ENCODE measurements around the gene TRPV6. TPM values are rescaled to one million over a fixed set of nuclear protein-coding genes. Genes with fewer than 3 reads are reported as not detected.

TRPV6 gene
- total RNA-seq, 2 experiments from 2014 or later: not detected

GRCh38 chr7:142890874-142891485 is 5.4 kb upstream of the TRPV6 start:
- Mint-ChIP-seq H3K27ac (no peak overlapping the region), H3K36me3 (no peaks in the 10 kb centered on the region), H3K4me1 (ENCODE audit: low read depth) (no peaks in the 10 kb centered on the region), H3K27me3 (peaks cover 2% of the 10 kb centered on the region), H3K9me3 (no peaks in the 10 kb centered on the region), H3K4me3 (no peak overlapping the region)
- ChIA-PET POLR2A (no interaction called here), CTCF (no interaction called here)
- intact Hi-C loops (cut with micrococcal nuclease): no loop called here
- DNase-seq: no peak

- H3K36me3 Mint-ChIP-seq: no peaks in the 10 kb centered on the region
- no peaks in the 10 kb centered on the region for H3K9me3 Mint-ChIP-seq
- no peak overlapping the region for H3K27ac Mint-ChIP-seq
- peaks cover 2% of the 10 kb centered on the region for H3K27me3 Mint-ChIP-seq
- intact Hi-C loops (cut with micrococcal nuclease): no loop called here
- no peak for DNase-seq
- CTCF ChIA-PET: no interaction called here
- H3K4me1 Mint-ChIP-seq (ENCODE audit: low read depth): no peaks in the 10 kb centered on the region
- POLR2A ChIA-PET: no interaction called here
- no peak overlapping the region for H3K4me3 Mint-ChIP-seq
Observed at GRCh38 chr7:142889816-142890215, 4.3 kb upstream of the TRPV6 start.

- ChIA-PET CTCF (interaction anchor here (0.8 to 0.9 kb wide), 2 partner anchors 14 to 284 kb away, joined by 3 read pairs; no protein-coding TSS in a partner anchor), POLR2A (no interaction called here)
- H3K27me3 Mint-ChIP-seq: peaks cover 4% of the 10 kb centered on the region
- H3K9me3 Mint-ChIP-seq: no peaks in the 10 kb centered on the region
- no peaks in the 10 kb centered on the region for H3K36me3 Mint-ChIP-seq
- no peak overlapping the region for H3K4me3 Mint-ChIP-seq
- intact Hi-C loops (cut with micrococcal nuclease): no loop called here
- DNase-seq: no peak
- H3K27ac Mint-ChIP-seq: no peak overlapping the region
- H3K4me1 Mint-ChIP-seq (ENCODE audit: low read depth): no peaks in the 10 kb centered on the region
Observed at GRCh38 chr7:142887282-142888015, 1.9 kb upstream of the TRPV6 start.

- Mint-ChIP-seq H3K36me3 (no peaks in the 10 kb centered on the region), H3K4me3 (no peak overlapping the region)
Observed at GRCh38 chr7:142886866-142887265, 1.3 kb upstream of the TRPV6 start.

GRCh38 chr7:142884286-142884640 is 1.3 kb downstream of the TRPV6 start:
- Mint-ChIP-seq H3K4me3 (no peak overlapping the region), H3K27me3 (peaks cover 2% of the 10 kb centered on the region), H3K9me3 (no peaks in the 10 kb centered on the region), H3K4me1 (ENCODE audit: low read depth) (no peaks in the 10 kb centered on the region), H3K36me3 (no peaks in the 10 kb centered on the region), H3K27ac (no peak overlapping the region)
- no peak for DNase-seq
- intact Hi-C loops (cut with micrococcal nuclease): no loop called here
- POLR2A ChIA-PET: no interaction called here
- CTCF ChIA-PET: no interaction called here

More at GRCh38 chr7:142886866-142887265, 1.3 kb upstream of the TRPV6 start:
- CTCF ChIA-PET: no interaction called here
- intact Hi-C loops (cut with micrococcal nuclease): no loop called here
- Mint-ChIP-seq H3K27ac (no peak overlapping the region), H3K4me1 (ENCODE audit: low read depth) (no peaks in the 10 kb centered on the region), H3K27me3 (peaks cover 4% of the 10 kb centered on the region), H3K9me3 (no peaks in the 10 kb centered on the region)
- POLR2A ChIA-PET: no interaction called here
- no peak for DNase-seq

GRCh38 chr7:142883571-142884285 is 1.8 kb downstream of the TRPV6 start:
- intact Hi-C loops (cut with micrococcal nuclease): no loop called here
- Mint-ChIP-seq H3K27ac (no peak overlapping the region), H3K4me1 (ENCODE audit: low read depth) (no peaks in the 10 kb centered on the region), H3K27me3 (peaks cover 2% of the 10 kb centered on the region), H3K4me3 (no peak overlapping the region), H3K9me3 (no peaks in the 10 kb centered on the region), H3K36me3 (no peaks in the 10 kb centered on the region)
- no peak for DNase-seq
- POLR2A ChIA-PET: no interaction called here
- CTCF ChIA-PET: interaction anchor here (1.0 to 1.1 kb wide), 3 partner anchors 17 to 125 kb away, joined by 3 to 4 read pairs (median 3); no protein-coding TSS in a partner anchor

GRCh38 chr7:142883145-142883544 is 2.4 kb downstream of the TRPV6 start:
- no peaks in the 10 kb centered on the region for H3K9me3 Mint-ChIP-seq
- H3K27me3 Mint-ChIP-seq: peaks cover 2% of the 10 kb centered on the region
- intact Hi-C loops (cut with micrococcal nuclease): no loop called here
- no peaks in the 10 kb centered on the region for H3K36me3 Mint-ChIP-seq
- CTCF ChIA-PET: interaction anchor here (1.0 to 3.4 kb wide), 4 partner anchors 11 to 126 kb away, joined by 3 to 26 read pairs (median 4); no protein-coding TSS in a partner anchor
- no peak overlapping the region for H3K4me3 Mint-ChIP-seq
- no peak overlapping the region for H3K27ac Mint-ChIP-seq
- DNase-seq: no peak
- POLR2A ChIA-PET: no interaction called here
- H3K4me1 Mint-ChIP-seq (ENCODE audit: low read depth): no peaks in the 10 kb centered on the region

GRCh38 chr7:142882338-142882678 is 3.2 kb downstream of the TRPV6 start:
- POLR2A ChIA-PET: no interaction called here
- no peak for DNase-seq
- H3K4me1 Mint-ChIP-seq (ENCODE audit: low read depth): no peaks in the 10 kb centered on the region
- no peak overlapping the region for H3K27ac Mint-ChIP-seq
- no peaks in the 10 kb centered on the region for H3K36me3 Mint-ChIP-seq
- no peak overlapping the region for H3K4me3 Mint-ChIP-seq
- H3K27me3 Mint-ChIP-seq: peaks cover 2% of the 10 kb centered on the region
- intact Hi-C loops (cut with micrococcal nuclease): no loop called here
- no peaks in the 10 kb centered on the region for H3K9me3 Mint-ChIP-seq
- CTCF ChIA-PET: interaction anchor here (0.7 to 3.4 kb wide), 7 partner anchors 10 to 333 kb away, joined by 3 to 26 read pairs (median 4); no protein-coding TSS in a partner anchor

- Mint-ChIP-seq H3K27ac (no peak overlapping the region), H3K9me3 (no peaks in the 10 kb centered on the region), H3K27me3 (peaks cover 2% of the 10 kb centered on the region), H3K36me3 (no peaks in the 10 kb centered on the region), H3K4me3 (no peak overlapping the region), H3K4me1 (ENCODE audit: low read depth) (no peaks in the 10 kb centered on the region)
- no peak for DNase-seq
- intact Hi-C loops (cut with micrococcal nuclease): loop anchor here (1.0 kb wide), 3 partner anchors 27 to 334 kb away; no protein-coding TSS in a partner anchor
- CTCF ChIA-PET: interaction anchor here (0.6 to 3.6 kb wide), 27 partner anchors 9 to 1359 kb away, joined by 3 to 35 read pairs (median 3); no protein-coding TSS in a partner anchor
- POLR2A ChIA-PET: no interaction called here
Observed at GRCh38 chr7:142881586-142882337, 3.8 kb downstream of the TRPV6 start.

- Mint-ChIP-seq H3K27ac (no peak overlapping the region), H3K4me3 (no peak overlapping the region), H3K27me3 (peaks cover 2% of the 10 kb centered on the region), H3K4me1 (ENCODE audit: low read depth) (no peaks in the 10 kb centered on the region), H3K36me3 (no peaks in the 10 kb centered on the region), H3K9me3 (no peaks in the 10 kb centered on the region)
- ChIA-PET POLR2A (no interaction called here), CTCF (interaction anchor here (0.6 to 3.6 kb wide), 32 partner anchors 9 to 1358 kb away, joined by 3 to 35 read pairs (median 3); partner anchors contain the start of gene TAS2R40)
- intact Hi-C loops (cut with micrococcal nuclease): loop anchor here (1.0 kb wide), 3 partner anchors 27 to 334 kb away; no protein-coding TSS in a partner anchor
- DNase-seq: peak; percentile 59
Observed at GRCh38 chr7:142880876-142881505, 4.6 kb downstream of the TRPV6 start.

GRCh38 chr7:142879060-142879459 is 6.5 kb downstream of the TRPV6 start:
- ChIA-PET CTCF (interaction anchor here (1.0 to 3.6 kb wide), 6 partner anchors 13 to 336 kb away, joined by 3 to 35 read pairs (median 4); partner anchors contain the start of gene EPHB6), POLR2A (no interaction called here)
- Mint-ChIP-seq H3K27me3 (peaks cover 2% of the 10 kb centered on the region), H3K4me3 (no peak overlapping the region), H3K36me3 (no peaks in the 10 kb centered on the region), H3K27ac (no peak overlapping the region), H3K9me3 (no peaks in the 10 kb centered on the region), H3K4me1 (ENCODE audit: low read depth) (no peaks in the 10 kb centered on the region)
- no peak for DNase-seq
- intact Hi-C loops (cut with micrococcal nuclease): no loop called here

Measured in activated CD4-positive, alpha-beta memory T cell treated with anti-CD3 and anti-CD28 coated beads for 36 hours (primary cell).